ENCODE measurements around the gene TMEM260. TPM values are rescaled to one million over a fixed set of nuclear protein-coding genes. Genes with fewer than 3 reads are reported as not detected.

Gene TMEM260
- polyA plus RNA-seq (2013, experiment 1 of 2; ENCODE audit: insufficient read length), result 7.7 TPM
- 9.8 TPM for polyA plus RNA-seq (2013, experiment 2 of 2; ENCODE audit: insufficient read length)

GRCh38 chr14:56579345-56580220 is at the start of gene TMEM260:
Gene TMEM260, plus strand, starts transcription at chr14:56579798. Its CDS starts 117 bp downstream, at chr14:56579915.
- peak; percentile 87 for DNase-seq

- DNase-seq, result no peak
Observed at GRCh38 chr14:56532546-56532945, 47.1 kb upstream of the TMEM260 start.

- DNase-seq, result no peak
Observed at GRCh38 chr14:56534656-56535055, 44.9 kb upstream of the TMEM260 start.

GRCh38 chr14:56539862-56540261 is 39.7 kb upstream of the TMEM260 start:
- no peak for DNase-seq

GRCh38 chr14:56543436-56543835 is 36.2 kb upstream of the TMEM260 start:
- no peak for DNase-seq

GRCh38 chr14:56549721-56550120 is 29.9 kb upstream of the TMEM260 start:
- DNase-seq, result no peak

GRCh38 chr14:56552615-56553014 is 27.0 kb upstream of the TMEM260 start:
- no peak for DNase-seq

- DNase-seq, result no peak
Observed at GRCh38 chr14:56554301-56554700, 25.3 kb upstream of the TMEM260 start.

GRCh38 chr14:56555921-56556570 is 23.6 kb upstream of the TMEM260 start:
- peak; percentile 11 for DNase-seq

GRCh38 chr14:56559182-56559581 is 20.4 kb upstream of the TMEM260 start:
- DNase-seq, result no peak

GRCh38 chr14:56561606-56562005 is 18.0 kb upstream of the TMEM260 start:
- DNase-seq, result no peak

- no peak for DNase-seq
Observed at GRCh38 chr14:56562883-56563282, 16.7 kb upstream of the TMEM260 start.

- peak; percentile 23 for DNase-seq
Observed at GRCh38 chr14:56569174-56569573, 10.4 kb upstream of the TMEM260 start.

GRCh38 chr14:56570295-56570694 is 9.3 kb upstream of the TMEM260 start:
- no peak for DNase-seq

- no peak for DNase-seq
Observed at GRCh38 chr14:56580221-56580711, 668 bp downstream of the TMEM260 start.

- no peak for DNase-seq
Observed at GRCh38 chr14:56581041-56581727, 1.6 kb downstream of the TMEM260 start.

- DNase-seq, result no peak
Observed at GRCh38 chr14:56585461-56586084, 6.0 kb downstream of the TMEM260 start.

GRCh38 chr14:56587701-56588100 is 8.1 kb downstream of the TMEM260 start:
- DNase-seq, result no peak

GRCh38 chr14:56590535-56590960 is 10.9 kb downstream of the TMEM260 start:
- DNase-seq, result no peak

- no peak for DNase-seq
Observed at GRCh38 chr14:56592746-56593544, 13.3 kb downstream of the TMEM260 start.

- DNase-seq, result no peak
Observed at GRCh38 chr14:56594428-56594827, 14.8 kb downstream of the TMEM260 start.

- DNase-seq, result no peak
Observed at GRCh38 chr14:56598519-56598918, 18.9 kb downstream of the TMEM260 start.
